ENCODE results near the gene ATAD3B. TPM values are rescaled to one million over a fixed set of nuclear protein-coding genes. Genes with fewer than 3 reads are reported as not detected.
"Not testable (repeated sequence)": the region's sequence is repeated elsewhere in the genome, so short reads cannot be mapped to it uniquely, and the experiment has no call there.

ATAD3B gene
- total and polyA plus RNA-seq, 2 of the 13 experiments (the other 11 are each of a cell fraction or from before 2014, with no cell fraction given): 9.6 to 31.1 TPM

GRCh38 chr1:1504777-1505365 lies 33.3 kb downstream of the ATAD3B start (continued):
- TF ChIP-seq ZNF609 (CRISPR knock-in tag; IDR thresholded peaks at IDR 0.05; ENCODE audit: borderline replicate concordance) (0 out of 2 replicates have a peak, but pooled peaks have one; percentile 33), TFE3 (CRISPR knock-in tag; IDR thresholded peaks at IDR 0.05) (peak; percentile 79), PHF8 (CRISPR knock-in tag; IDR thresholded peaks at IDR 0.05) (peak; percentile 38; the same call in 1 of the 2 replicates), MAZ (CRISPR knock-in tag; IDR thresholded peaks at IDR 0.05; ENCODE audit: low read depth) (peak; percentile 38; the same call in 1 of the 2 replicates), HIC2 (CRISPR knock-in tag; IDR thresholded peaks at IDR 0.05; ENCODE audit: low read depth) (peak; percentile 55; the same call in 1 of the 2 replicates), HOXA3 (CRISPR knock-in tag; IDR thresholded peaks at IDR 0.05) (peak; percentile 17; the same call in 1 of the 2 replicates), KAT8 (CRISPR knock-in tag; IDR thresholded peaks at IDR 0.05) (peak; percentile 72; the same call in 1 of the 2 replicates)
- not testable (repeated sequence) for TF ChIP-seq MAZ (IDR thresholded peaks at IDR 0.05; ENCODE audit: borderline replicate concordance, low read depth, low read length)
